ENCODE results near the gene RPTOR. TPM values are rescaled to one million over a fixed set of nuclear protein-coding genes. Genes with fewer than 3 reads are reported as not detected.

Gene RPTOR
- total RNA-seq, 1 donor from 2014 or later, result 21.8 TPM

DNA sequence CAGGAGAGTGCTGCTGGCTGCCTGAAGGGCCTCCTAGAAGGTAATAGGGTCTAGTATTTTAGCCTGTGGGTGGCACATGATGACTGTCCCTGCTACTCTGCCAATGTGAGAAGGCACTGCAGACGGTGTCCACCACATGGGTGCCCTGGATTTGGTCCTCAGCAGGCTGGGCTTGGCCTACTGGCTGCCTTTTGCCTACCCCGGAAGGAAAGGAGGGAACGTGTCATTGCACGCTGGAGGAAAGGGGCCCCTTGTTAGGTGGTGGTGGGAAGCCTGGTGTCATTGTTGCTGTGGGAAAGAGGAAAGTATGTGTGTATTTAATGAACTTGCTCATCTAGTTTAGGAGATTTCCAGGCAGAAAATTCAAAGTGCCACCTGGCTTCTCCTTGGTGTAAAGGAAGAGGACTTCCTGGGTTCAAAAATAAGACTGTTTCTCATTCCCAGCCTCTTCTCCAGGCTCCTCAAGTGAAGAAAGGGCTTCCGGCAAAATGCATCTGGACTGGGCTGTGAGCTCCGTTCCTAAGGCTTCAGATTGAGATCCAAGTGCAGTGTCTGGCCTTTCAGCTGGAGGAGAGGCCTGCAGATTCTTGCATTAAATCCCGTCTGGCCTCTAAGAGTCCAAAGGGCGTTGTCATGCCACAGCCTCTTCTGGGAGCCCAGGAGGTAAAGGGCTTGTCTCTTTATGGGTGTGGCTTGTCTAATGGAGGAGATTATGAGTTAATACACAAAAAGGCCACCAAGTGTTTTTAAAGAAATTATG, 55.1 kb downstream of the RPTOR start:
- H3K27me3 ChIP-seq (ENCODE audit: low read depth), result no peaks in the 10 kb centered on the region
- H3K36me3 ChIP-seq, result no peaks in the 10 kb centered on the region
- DNase-seq, result no peak
- TF ChIP-seq, protein P1, sequence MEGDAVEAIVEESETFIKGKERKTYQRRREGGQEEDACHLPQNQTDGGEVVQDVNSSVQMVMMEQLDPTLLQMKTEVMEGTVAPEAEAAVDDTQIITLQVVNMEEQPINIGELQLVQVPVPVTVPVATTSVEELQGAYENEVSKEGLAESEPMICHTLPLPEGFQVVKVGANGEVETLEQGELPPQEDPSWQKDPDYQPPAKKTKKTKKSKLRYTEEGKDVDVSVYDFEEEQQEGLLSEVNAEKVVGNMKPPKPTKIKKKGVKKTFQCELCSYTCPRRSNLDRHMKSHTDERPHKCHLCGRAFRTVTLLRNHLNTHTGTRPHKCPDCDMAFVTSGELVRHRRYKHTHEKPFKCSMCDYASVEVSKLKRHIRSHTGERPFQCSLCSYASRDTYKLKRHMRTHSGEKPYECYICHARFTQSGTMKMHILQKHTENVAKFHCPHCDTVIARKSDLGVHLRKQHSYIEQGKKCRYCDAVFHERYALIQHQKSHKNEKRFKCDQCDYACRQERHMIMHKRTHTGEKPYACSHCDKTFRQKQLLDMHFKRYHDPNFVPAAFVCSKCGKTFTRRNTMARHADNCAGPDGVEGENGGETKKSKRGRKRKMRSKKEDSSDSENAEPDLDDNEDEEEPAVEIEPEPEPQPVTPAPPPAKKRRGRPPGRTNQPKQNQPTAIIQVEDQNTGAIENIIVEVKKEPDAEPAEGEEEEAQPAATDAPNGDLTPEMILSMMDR (IDR thresholded peaks at IDR 0.05; ENCODE audit: borderline replicate concordance), result no peak
- no peaks in the 10 kb centered on the region for H3K9me3 ChIP-seq (replicated peaks)
- peaks cover 36% of the 10 kb centered on the region for H3K4me1 ChIP-seq
- no peak overlapping the region for H3K27ac ChIP-seq (replicated peaks)
- intact Hi-C loops (cut with micrococcal nuclease), result no loop called here
- no peak overlapping the region for H3K4me3 ChIP-seq

DNA sequence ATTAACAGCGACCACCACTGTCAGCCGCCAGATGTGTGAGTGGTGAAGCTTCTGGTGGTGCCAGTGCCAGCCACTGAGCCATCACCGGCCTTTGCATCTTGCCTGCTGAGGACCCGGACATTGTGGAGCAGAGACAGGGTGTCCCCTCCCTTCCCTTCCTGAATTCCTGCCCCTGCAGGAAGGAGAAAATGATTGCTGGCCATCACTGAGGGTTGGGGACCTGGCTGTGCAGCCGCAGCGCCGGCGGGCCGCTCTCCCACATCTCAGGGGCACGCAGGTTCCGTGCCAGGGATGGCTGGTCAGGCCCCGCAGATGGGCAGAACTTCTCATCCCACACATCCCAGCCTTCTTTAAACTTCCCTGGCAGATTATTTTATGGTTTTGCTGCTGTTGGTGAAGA, 56.5 kb downstream of the RPTOR start:
- Histone ChIP-seq H3K4me3 (no peak overlapping the region), H3K9me3 (replicated peaks) (no peaks in the 10 kb centered on the region), H3K4me1 (peaks cover 41% of the 10 kb centered on the region), H3K27me3 (ENCODE audit: low read depth) (no peaks in the 10 kb centered on the region), H3K36me3 (no peaks in the 10 kb centered on the region), H3K27ac (replicated peaks) (no peak overlapping the region)
- DNase-seq, result no peak
- intact Hi-C loops (cut with micrococcal nuclease), result no loop called here
- TF ChIP-seq, protein P1 (IDR thresholded peaks at IDR 0.05; ENCODE audit: borderline replicate concordance), result no peak

DNA sequence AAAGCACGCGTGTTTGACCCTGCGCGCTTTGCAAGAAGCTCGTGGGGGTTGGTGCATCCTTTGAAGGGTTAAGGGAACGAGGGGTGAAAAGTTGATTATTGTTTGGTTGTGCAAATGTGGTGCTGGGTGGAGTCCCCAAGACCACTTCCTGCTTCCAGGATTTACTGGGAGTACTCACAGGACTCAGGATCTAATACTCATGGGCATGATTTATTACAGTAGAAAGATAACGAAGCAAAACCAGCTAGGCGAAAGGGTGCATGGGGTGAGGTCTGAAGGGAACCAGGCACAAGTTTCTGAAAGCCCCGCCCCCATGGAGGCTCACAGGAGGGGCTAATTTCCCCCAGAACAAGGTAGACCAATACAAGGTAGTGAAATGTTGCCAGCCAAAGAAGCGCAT, 58.8 kb downstream of the RPTOR start:
- no peak for DNase-seq
- no peaks in the 10 kb centered on the region for H3K36me3 ChIP-seq
- H3K9me3 ChIP-seq (replicated peaks), result no peaks in the 10 kb centered on the region
- TF ChIP-seq, protein P1 (IDR thresholded peaks at IDR 0.05; ENCODE audit: borderline replicate concordance), result no peak
- no peak overlapping the region for H3K4me3 ChIP-seq
- H3K4me1 ChIP-seq, result peaks cover 33% of the 10 kb centered on the region
- H3K27me3 ChIP-seq (ENCODE audit: low read depth), result no peaks in the 10 kb centered on the region
- intact Hi-C loops (cut with micrococcal nuclease), result no loop called here
- no peak overlapping the region for H3K27ac ChIP-seq (replicated peaks)

DNA sequence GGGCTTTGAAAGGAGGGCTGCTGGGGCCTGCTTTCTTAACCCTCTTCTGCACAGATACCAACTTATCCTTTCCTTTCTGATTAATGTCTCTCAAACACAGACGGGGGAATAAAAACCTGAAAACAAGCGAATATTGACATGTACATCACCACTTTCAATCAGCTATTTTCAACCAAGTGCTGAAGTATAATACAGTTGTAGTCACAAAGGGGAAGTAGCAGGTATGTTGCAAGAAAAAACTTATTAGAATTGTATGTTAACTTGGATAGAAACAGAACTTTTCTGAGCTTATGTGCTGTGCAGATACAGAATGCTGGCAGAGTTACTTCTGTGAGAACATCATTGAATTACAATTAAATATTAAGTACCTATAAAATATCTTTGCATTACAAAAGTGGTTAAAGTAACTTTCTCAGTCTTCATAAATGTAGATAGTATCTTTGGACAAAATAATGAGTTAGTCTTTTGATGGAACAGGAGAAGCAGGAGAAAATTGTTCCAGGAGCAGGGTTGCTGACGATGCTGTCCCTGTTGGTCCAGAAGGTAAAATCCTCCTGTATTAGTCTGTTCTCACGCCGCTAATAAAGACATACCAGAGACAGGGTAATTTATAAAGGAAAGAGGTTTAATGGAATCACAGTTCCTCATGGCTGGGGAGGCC, 59.5 kb downstream of the RPTOR start:
- H3K4me3 ChIP-seq, result no peak overlapping the region
- intact Hi-C loops (cut with micrococcal nuclease), result no loop called here
- H3K9me3 ChIP-seq (replicated peaks), result no peaks in the 10 kb centered on the region
- no peaks in the 10 kb centered on the region for H3K36me3 ChIP-seq
- H3K4me1 ChIP-seq, result peaks cover 27% of the 10 kb centered on the region
- no peaks in the 10 kb centered on the region for H3K27me3 ChIP-seq (ENCODE audit: low read depth)
- no peak for DNase-seq
- no peak overlapping the region for H3K27ac ChIP-seq (replicated peaks)
- TF ChIP-seq, protein P1 (IDR thresholded peaks at IDR 0.05; ENCODE audit: borderline replicate concordance), result no peak

DNA sequence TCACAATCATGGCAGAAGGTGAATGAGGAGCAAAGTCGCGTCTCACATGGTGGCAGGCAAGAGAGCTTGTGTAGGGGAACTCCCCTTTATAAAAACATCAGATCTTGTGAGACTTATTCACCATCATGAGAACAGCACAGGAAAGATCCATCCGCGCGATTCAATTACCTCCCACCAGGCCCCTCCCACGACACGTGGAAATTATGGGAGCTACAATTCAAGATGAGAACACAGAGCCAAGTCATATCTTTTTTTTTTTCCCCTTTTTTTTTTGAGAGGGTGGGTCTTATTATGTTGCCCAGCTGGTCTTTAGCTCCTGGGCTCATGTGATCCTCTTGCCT, 60.0 kb downstream of the RPTOR start:
- Histone ChIP-seq H3K27ac (replicated peaks) (no peak overlapping the region), H3K4me3 (no peak overlapping the region), H3K4me1 (peaks cover 22% of the 10 kb centered on the region), H3K36me3 (no peaks in the 10 kb centered on the region), H3K27me3 (ENCODE audit: low read depth) (no peaks in the 10 kb centered on the region), H3K9me3 (replicated peaks) (no peaks in the 10 kb centered on the region)
- DNase-seq, result no peak
- intact Hi-C loops (cut with micrococcal nuclease), result no loop called here
- TF ChIP-seq, protein P1 (IDR thresholded peaks at IDR 0.05; ENCODE audit: borderline replicate concordance), result no peak
